Astrocyte of the spinal cord (primary cell): ENCODE results near the gene C2CD2L.

Source experiments
- DNase-seq: peaks from one replicate; pipeline ENCODE4 v3.0.0; 2011; ENCODE audit warnings: low read depth, low spot score
- H3K4me3 ChIP-seq: 2 replicates; pipeline ENCODE4 v1.5.1; 2011; ENCODE audit warnings: low read depth, mild to moderate bottlenecking, low read length, moderate library complexity
- in situ Hi-C: cut with HindIII; loops from 2 replicates; pipeline ENCODE4 v1.10.0; 2017; ENCODE audit warnings: low sequenced_read_pairs
- TF ChIP-seq, protein P1 (sequence below): IDR thresholded peaks from 2 replicates; pipeline ENCODE4 v1.5.1; 2012; ENCODE audit warnings: low read depth, mild to moderate bottlenecking, low read length, inconsistent platforms

C2CD2L gene

DNA sequence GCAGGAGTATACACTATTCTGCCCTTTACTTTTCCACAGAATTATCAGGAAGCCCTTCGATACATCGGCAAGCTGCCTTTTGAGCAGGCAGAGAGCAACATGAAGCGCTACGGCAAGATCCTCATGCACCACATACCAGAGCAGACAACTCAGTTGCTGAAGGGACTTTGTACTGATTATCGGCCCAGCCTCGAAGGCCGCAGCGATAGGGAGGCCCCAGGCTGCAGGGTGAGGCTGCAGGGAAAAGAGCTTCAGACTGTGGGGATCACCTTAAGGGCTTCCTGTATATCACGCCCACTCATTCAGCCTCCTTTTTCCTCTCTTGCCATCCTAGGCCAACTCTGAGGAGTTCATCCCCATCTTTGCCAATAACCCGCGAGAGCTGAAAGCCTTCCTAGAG lies 29.3 kb upstream of the C2CD2L start:
- in situ Hi-C loops, result no loop called here
- TF ChIP-seq, protein P1, sequence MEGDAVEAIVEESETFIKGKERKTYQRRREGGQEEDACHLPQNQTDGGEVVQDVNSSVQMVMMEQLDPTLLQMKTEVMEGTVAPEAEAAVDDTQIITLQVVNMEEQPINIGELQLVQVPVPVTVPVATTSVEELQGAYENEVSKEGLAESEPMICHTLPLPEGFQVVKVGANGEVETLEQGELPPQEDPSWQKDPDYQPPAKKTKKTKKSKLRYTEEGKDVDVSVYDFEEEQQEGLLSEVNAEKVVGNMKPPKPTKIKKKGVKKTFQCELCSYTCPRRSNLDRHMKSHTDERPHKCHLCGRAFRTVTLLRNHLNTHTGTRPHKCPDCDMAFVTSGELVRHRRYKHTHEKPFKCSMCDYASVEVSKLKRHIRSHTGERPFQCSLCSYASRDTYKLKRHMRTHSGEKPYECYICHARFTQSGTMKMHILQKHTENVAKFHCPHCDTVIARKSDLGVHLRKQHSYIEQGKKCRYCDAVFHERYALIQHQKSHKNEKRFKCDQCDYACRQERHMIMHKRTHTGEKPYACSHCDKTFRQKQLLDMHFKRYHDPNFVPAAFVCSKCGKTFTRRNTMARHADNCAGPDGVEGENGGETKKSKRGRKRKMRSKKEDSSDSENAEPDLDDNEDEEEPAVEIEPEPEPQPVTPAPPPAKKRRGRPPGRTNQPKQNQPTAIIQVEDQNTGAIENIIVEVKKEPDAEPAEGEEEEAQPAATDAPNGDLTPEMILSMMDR, result no peak
- no peak for DNase-seq
- no peak overlapping the region for H3K4me3 ChIP-seq

DNA sequence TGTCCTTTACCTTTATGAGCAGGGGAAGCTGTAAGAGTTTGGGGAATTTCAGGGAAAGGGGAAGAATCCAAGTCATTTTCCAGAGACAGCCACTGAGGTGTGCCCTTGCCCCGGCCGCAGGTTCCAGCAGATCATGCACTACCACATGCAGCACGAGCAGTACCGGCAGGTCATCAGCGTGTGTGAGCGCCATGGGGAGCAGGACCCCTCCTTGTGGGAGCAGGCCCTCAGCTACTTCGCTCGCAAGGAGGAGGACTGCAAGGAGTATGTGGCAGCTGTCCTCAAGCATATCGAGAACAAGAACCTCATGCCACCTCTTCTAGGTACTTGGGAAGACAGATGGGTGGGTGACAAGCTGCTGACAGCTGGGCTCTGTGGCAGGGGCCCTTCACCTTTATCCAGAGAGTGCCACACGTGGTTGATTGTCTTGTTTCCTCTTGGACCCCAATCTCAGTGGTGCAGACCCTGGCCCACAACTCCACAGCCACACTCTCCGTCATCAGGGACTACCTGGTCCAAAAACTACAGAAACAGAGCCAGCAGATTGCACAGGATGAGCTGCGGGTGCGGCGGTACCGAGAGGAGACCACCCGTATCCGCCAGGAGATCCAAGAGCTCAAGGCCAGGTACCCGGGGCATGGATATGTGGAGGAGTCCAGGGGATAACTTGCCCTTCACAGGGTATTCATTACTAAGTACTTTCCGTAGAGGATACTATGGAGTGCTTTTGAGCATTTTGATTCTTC lies 28.3 kb upstream of the C2CD2L start:
- TF ChIP-seq, protein P1, result no peak
- no peak overlapping the region for H3K4me3 ChIP-seq
- no peak for DNase-seq
- in situ Hi-C loops, result no loop called here

DNA sequence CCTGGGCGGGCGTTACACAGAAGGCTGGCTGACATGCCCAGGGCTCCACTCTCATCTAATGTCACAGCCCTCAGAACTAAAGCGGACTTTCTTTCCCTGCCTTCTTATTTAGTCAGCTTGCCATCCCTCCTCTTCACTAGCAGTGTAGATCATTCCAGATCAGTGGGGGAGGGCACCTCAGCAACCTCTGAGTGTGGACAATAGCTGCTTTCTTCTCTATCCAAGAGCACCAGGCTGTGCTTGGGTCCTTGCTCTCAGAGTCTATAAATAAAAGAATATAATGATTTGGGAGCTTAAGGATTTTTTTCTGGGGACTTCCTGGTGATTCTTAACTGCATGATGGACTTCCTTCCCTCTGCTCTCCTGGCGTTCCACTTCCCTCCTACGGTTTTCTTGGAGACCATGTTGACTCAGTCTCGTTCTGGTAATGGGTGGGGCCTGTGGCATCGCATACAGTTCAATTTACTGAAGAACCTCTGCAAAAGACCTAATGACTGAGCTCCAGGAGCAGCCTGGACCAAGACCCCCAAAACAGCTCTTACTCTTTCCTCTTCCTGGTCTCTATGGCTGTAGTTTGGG lies 25.4 kb upstream of the C2CD2L start:
- in situ Hi-C loops, result no loop called here
- H3K4me3 ChIP-seq, result no peak overlapping the region
- DNase-seq, result no peak
- TF ChIP-seq, protein P1, result no peak

DNA sequence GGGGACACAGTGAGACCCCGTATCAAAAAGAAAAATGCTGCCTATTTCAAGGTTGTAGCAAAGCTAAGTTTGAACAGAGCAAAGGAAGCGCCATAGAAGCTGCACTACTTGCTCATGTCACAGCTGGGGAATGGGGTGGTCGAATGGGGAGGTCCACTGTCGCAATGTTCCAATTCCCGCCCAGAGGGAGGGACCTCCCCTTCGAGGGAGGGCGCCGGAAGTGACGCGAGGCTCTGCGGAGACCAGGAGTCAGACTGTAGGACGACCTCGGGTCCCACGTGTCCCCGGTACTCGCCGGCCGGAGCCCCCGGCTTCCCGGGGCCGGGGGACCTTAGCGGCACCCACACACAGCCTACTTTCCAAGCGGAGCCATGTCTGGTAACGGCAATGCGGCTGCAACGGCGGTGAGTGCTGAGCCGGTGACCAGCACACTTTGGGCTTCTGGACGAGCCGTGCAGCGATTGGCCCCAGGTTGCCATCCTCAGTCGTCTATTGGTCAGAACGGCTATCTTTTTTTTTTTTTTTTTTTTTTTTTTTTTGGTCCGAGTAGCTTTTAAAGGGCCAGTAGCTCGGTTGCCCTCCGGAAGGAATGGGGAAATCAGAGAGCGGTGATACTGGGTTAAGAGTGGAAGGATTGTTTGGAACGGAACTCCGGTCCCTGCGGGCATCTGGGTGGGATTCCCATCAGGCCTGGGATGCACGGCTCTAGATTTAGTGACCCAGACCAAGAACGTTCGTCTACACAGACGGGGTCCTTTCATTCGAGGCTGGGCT lies 22.3 kb upstream of the C2CD2L start, which contains the start of gene HMBS:
Gene HMBS (plus strand): TSS at position 219 of the 774 bp plus-strand sequence. CDS start 153 bp downstream, at position 372.
- in situ Hi-C loops, result no loop called here
- DNase-seq, result peak; percentile 94
- H3K4me3 ChIP-seq, result peak within 1 kb of the TSS; percentile 91
- TF ChIP-seq, protein P1, result no peak

DNA sequence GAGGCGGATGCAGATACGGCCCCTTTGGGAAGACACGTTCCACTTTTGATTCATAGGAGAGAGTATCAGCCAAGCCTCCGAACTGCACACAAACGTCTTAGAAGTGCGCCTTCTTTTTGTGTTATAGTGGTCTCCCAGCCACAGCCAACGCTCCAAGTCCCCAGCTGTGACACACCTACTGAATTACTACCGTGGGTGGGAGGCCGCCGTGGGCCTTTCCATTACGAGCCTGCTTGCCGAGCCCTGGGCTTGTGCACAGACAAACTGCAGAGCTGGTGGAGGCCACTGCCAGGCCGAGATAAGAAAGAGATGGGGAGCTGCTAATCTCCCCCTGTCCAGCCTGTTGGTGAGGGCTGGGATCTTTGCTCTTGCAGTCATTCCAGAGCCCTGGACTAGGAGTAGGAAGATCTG lies 21.7 kb upstream of the C2CD2L start:
- no peak for DNase-seq
- peak overlapping the region; percentile 91 for H3K4me3 ChIP-seq
- TF ChIP-seq, protein P1, result no peak
- in situ Hi-C loops, result no loop called here

DNA sequence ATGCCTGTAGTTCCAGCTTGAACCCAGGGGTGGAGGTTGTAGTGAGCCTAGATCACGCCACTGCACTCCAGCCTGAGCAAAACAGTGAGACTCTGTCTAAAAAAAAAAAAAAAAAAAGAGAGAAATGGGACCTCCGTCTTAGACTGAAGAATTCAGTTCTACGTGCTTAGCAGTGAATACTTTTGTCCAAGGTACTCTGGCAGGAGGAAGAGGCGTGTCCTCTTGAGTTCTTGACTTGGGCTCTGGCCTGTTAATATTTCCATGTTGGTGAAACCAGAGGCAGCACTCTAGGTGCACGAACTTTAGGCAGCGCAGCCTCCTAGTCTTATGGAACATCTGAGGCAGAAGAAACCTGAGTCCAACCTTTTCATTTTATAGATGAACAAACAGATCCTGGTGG lies 20.0 kb upstream of the C2CD2L start:
- H3K4me3 ChIP-seq, result no peak overlapping the region
- TF ChIP-seq, protein P1, result no peak
- no peak for DNase-seq
- in situ Hi-C loops, result no loop called here
